ENCODE measurements around the gene C6orf52.
A peak's percentile ranks its signal among the peaks of the same experiment; 100 is the strongest.
"Not testable (repeated sequence)": the region's sequence is repeated elsewhere in the genome, so short reads cannot be mapped to it uniquely, and the experiment has no call there.

Gene C6orf52

DNA sequence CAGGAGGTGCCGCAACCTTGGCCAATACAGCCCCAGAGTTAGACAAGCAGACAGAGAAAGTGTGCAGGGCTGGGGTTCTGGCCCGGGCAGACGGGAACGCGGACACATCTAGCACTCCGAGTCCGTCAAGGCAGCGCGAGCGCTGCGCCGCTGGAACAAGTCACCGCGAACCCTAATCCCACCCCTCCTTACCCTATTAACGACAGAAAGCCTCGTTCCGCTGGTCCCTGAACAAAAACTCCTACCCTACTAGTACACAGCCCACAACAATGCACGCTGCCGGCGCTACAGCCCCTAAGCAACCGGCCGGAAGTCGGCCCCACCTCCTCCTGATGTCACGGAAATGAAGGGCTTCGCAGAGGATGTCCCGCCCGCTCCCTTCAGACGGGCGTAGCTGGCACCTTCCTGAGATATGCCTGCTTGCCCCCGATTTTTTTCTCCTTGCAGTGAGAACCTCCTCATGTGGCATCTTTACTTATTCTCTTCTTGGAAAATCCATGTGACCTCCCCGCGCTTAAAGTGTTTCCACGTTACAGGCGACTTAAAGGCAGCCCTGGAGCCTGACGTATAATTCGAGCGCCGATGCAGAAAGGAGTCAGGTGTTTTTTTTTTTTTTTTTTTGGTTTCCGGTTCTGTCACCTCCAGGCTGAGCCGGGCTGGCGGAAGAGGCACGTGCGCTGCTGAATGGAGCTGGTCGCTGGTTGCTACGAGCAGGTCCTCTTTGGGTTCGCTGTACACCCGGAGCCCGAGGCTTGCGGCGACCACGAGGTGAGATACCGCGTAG, at the start of gene C6orf52, which contains the start of gene PAK1IP1:
Gene C6orf52 (minus strand): TSS at position 315 of the 784 bp plus-strand sequence. CDS start 7,066 bp downstream, outside the sequence.
Gene PAK1IP1 (plus strand): TSS at position 671 of the 784 bp plus-strand sequence. CDS start 14 bp downstream, at position 685.
- peak; percentile 79 for DNase-seq (ENCODE audit: low read depth)

DNA sequence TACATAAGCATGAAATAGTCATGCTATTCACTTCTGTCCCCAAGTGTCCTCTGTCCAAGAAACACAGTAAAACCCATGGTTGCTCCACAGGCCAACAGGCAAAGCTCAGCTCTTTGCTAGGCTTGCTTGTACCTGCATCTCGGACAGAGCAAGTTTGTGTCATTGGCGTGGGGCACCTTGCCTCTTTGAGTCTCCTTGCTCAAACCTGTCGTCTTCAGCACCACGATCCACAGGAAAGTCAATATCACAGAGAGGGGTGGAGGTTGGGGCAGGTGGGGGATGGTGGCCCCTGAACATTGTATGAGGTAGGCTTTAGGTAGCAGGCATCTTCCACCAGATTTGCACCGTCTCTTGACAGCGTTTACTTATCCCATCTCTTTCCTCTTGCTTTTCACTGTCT, 49.1 kb upstream of the C6orf52 start:
- no peak for DNase-seq (ENCODE audit: low read depth)

DNA sequence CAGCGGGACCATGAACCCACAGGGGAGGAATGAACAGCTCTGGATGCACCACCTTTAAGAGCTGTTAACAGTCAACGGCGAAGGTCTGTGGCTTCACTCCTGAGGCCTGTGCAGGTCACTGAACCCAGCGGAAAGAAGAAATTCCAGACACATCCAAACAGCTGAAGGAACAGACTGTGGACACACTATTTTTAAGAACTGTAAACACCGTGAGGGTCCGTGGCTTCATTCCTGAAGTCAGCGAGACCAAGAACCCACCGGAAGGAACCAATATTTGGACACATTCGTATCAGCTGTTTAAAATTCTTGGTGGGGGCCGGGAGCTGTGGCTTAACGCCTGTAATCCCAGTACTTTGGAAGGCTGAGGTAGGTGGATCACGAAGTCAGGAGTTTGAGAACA, 47.8 kb upstream of the C6orf52 start:
- no peak for DNase-seq (ENCODE audit: low read depth)

DNA sequence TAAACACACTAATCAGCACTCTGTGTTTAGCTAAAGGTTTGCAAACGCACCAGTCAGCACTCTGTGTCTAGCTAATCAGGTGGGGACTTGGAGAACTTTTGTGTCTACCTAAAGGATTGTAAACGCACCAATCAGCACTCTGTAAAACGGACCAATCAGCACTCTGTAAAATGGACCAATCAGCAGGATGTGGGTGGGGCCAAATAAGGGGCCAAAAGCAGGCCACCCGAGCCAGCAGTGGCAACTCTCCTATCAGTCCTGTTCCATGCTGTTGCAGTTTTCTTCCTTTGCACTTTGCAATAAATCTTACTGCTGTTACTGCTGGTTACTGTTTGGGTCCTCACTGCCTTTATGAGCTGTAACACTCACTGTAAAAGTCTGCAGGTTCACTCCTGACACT, 47.2 kb upstream of the C6orf52 start:
- DNase-seq (ENCODE audit: low read depth) = not testable (repeated sequence)

DNA sequence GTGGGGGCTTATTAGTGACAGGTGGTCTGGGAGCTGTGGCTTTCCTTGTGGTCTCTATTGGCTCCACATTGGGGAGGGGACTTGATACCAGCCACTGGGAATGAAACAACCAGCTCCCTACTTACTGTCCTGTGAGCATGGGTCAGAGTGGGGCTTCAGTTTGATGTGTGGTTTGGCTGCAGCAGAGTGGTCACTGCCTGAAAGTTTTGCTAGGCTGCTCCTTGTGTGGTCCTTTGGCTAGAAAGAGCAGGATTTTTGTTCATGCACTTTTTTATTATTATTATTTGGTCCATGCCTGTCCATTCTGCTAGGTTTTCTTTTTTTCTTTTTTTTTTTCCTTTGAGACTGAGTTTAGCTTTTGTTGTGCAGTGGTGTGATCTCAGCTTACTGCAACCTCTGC, 45.6 kb upstream of the C6orf52 start:
- no peak for DNase-seq (ENCODE audit: low read depth)

DNA sequence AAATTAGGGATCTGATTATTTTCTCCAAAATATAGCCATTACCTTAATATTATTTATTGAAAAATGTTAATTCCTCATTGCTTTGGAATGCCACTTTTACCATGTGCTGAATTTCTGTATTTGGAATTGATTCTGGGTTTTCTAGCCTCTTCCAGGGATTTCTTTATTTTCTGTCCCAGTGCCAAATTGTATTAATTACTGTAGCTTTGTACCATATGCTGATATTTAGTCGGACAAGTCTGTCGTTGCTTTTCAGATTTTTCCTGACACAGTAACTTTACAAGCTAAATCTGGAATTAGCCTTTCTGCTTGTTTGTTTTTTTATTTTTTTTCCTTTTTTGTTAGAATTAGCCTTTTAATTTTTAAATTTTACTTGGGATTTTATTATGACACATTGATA, 42.3 kb upstream of the C6orf52 start:
- DNase-seq (ENCODE audit: low read depth) = no peak

DNA sequence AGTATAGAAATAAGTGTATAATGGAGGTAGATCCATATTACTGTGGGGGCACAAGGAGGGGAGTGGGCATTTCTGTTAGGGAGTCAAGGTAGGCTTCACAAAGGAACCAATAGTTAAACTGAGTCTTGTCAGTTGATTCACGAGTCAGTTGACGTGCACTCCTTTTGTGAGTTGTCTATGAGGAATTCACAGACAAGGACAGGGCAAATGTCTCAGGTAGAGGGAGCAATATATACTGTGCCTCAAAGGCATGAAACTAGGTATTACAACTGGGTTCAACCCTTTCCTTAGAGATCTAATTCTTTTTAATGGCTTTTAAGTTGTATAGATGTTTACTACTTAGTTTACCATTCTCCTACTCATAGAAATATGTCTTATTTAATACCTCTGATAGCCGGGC, 39.4 kb upstream of the C6orf52 start:
- DNase-seq (ENCODE audit: low read depth) = no peak

DNA sequence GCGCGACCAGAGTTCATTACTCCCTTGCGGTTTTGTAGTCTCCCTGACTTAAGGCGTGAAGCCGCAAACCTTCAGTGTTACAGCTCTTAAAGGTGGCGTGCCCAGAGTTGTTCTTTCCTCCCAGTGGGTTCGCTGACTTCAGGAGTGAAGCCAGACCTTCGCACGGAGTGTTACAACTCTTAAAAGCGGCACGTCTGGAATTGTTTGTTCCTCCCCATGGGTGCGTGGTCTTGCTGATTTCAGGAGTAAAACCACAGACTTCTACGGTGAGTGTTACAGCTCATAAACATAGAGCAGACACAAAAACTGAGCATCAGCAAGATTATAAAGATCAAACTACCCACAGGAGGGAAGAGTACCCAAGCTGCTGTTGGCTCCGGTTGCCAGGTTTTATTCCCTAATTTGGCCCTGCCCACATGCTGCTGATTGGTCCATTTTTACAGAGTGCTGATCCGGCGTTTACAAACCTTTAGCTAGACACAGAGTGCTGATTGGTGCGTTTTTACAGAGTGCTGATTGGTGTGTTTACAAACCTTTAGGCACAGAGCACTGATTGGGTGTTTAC, 38.8 kb upstream of the C6orf52 start:
- DNase-seq (ENCODE audit: low read depth) = no peak

DNA sequence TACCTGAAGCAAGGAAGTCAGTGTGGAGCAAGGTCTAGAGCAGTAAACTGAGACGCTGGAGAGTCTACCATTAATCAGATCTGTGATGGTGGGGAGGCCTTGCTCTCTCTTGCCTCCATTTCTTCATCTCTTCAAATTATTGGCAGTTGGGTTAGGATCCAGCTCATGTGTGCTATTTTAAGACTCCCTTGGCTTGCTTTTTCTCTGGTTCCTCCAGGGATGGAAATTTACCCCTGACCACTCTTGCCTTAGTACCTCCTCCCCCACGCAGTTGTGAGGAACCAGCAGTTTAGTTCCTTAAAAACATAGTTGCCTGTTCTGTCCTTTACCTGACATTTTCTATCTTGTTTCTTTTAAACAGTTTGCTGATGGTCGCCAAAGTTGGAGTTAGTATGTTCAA, 35.8 kb upstream of the C6orf52 start:
- DNase-seq (ENCODE audit: low read depth) = no peak

DNA sequence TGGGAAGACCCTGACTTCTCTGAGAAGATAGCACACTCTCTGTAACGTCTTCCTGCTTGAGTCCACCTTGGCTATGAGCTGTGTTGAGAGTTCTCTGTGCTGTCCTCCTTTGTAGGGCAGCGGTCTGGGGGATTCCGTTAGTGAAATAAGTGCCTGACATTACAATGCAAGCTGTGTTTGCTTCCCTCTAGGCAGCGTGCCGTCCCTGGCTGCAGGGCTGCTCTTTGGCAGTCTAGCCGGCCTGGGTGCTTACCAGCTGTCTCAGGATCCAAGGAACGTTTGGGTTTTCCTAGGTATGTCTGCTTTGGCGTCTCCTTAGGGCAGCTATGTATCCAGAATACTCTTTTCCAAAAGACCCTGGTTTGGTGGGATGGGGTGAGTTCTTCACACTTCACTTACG, 31.3 kb upstream of the C6orf52 start:
- no peak for DNase-seq (ENCODE audit: low read depth)

DNA sequence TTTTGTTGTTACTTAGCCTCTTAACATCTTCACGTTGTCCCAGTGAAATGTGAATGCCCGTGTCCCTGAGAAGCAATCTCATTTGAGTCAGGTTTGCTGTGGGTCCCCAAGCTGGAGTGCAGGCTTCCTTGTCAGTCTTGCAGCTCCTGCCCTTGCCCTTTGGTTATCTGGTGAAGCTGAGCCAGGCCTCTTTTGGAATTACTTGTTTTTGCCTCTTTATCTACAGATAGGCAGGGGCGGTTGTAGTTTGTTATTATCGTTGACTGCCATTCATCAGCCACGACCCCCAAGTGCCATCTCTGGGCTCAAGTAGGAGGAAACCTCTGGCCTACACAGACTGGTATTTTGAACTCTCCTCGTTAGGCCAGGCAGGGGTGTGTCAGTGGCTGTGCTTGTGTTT, 30.6 kb upstream of the C6orf52 start:
- DNase-seq (ENCODE audit: low read depth) = no peak

DNA sequence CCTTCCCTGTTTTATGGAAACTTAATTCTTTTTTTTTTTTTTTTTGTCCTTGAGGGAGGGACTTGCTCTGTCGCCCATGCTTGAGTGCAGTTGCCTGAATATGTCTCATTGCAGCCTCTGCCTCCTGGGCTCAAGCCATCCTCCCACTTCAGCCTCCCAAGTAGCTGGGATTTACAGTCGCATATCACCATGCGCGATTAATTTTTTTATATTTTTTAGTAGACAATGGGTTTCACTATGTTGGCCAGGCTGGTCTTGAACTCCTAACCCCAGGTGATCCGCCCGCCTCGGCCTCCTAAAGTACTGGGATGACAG, 29.1 kb upstream of the C6orf52 start:
- no peak for DNase-seq (ENCODE audit: low read depth)

DNA sequence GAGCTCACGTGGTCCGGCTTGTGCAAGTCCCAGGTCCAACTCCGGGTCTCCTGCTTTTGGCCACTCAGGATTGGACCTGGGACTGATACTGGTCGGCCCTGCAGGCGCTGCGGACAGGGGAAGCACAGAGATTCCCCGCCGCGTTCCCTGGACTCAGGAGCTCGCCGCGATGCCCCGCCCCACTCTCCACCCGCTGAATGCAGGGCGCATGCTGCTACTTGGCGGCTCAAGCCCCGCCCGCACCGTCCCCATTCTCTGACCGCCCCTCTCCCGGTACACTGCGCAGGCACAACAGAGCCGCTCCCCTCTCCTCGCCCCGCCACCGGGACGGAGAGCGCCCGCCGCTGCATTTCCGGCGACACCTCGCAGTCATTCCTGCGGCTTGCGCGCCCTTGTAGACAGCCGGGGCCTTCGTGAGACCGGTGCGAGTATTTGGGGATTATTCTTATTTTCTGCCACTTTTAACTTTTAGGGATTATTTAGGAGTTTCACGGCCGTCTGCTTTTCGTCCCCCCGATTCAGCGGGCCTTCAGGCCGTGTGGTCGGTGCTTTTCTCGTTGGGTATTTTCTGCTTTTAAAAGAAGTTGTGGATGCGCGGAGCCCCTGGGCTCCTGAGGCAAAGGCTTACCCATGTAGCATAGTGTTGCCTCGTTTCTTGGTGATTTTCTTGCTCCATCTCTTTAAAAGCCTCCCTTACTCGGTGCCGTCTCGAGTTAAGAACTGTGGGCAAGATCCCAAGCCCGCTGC, 28.6 kb upstream of the C6orf52 start, which contains the start of gene TMEM14C:
Gene TMEM14C (plus strand): TSS at position 251 of the 747 bp plus-strand sequence. CDS start 1,544 bp downstream, outside the sequence.
- peak; percentile 67 for DNase-seq (ENCODE audit: low read depth)

DNA sequence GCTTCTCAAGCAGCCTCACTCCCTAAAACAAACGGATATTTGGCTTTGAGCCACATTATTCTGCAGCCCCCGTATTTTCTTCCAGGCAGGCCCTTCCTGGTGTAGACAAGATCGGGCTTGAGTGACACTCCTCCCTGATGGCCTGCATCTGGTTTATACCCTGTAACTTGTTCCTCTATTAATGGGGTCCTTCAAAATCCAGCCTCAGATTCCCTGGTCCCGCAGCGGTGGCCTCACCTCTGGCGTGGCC, 28.1 kb upstream of the C6orf52 start:
- no peak for DNase-seq (ENCODE audit: low read depth)

DNA sequence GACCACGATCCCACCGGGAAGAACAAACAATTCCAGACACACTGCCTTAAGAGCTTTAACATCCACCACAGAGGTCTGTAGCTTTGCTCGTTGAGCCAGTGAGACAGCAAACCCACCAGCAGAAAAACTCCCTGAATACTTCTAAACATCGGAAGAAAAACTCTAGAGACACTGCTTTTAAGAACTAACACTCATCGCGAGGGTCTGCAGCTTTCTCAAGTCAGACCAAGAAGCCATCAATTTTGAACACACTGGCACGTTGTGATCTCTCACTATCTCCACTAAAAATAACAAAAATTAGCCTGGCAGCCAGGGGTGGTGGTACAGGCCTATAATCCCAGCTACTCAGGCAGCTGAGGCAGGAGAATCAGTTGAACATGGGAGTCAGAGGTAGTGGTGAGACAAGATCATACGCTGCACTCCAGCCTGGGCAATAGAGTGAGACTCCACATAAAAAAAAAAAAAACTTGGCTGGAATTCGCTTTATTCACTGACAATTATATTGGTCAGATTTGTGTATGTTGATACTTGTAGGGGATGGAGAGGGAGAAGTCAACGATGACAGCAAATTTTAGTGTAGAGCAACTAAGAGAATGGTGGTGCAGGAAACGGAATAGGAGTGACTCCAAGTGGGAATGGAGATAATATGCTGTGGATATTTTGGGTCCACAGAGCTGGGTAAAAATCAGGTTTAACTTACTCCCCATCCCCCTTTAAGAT, 27.6 kb upstream of the C6orf52 start:
- no peak for DNase-seq (ENCODE audit: low read depth)

DNA sequence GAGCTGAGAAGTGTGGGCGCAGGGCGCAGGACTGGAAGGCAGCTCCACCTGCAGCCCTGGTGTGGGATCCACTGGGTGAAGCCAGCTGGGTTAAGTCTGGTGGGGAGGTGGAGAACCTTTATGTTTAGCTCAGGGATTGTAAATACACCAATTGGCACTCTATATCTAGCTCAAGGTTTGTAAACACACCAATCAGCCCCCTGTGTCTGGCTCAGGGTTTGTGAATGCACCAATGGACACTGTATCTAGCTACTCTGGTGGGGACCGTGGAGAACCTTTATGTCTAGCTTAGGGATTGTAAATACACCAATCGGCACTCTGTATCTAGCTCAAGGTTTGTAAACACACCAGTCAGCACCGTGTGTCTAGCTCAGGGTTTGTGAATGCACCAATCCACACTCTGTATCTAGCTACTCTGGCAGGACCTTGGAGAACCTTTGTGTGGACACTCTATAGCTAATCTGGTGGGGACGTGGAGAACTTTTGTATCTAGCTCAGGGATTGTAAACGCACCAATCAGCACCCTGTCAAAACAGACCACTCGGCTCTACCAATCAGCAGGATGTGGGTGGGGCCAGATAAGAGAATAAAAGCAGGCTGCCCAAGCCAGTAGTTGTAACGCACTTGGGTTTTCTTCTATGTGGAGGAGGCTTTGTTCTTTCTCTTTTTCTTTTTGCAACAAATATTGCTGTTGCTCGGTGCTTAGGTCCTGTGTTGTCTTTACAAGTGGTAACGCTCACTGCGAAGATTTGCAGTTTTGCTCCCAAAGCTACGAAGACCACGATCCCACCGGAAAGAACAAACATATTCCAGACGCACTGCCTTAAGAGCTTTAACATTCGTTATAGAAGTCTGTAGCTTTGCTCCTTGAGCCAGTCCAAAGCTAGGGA, 26.8 kb upstream of the C6orf52 start:
- DNase-seq (ENCODE audit: low read depth) = not testable (repeated sequence)

DNA sequence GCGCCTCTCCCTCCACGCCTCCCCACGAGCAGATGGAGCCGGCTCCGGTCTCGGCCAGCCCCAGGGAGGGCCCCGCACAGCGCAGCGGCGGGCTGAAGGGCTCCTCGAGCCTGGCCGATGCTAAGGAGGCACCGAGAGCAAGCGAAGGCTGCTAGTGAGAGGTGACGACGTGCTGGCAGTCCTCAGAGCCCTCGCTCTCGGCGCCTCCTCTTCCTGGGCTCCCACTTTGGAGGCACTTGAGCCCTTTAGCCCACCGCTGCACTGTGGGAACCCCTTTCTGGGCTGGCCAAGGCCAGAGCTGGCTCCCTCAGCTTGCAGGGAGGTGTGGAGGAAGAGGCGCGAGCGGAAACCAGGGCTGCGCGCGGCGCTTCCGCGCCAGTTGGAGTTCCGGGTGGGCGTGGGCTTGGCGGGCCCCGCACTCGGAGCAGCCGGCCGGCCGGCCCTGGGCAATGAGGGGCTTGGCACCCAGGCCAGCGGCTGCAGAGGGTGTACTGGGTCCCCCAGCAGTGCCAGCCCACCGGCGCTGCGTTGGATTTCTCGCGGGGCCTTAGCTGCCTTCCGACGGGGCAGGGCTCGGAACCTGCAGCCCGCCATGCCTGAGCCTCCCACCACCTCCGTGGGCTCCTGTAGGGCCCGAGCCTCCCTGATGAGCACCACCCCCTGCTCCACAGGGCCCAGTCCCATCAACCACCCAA, 26.0 kb upstream of the C6orf52 start:
- peak; percentile 33 for DNase-seq (ENCODE audit: low read depth)

DNA sequence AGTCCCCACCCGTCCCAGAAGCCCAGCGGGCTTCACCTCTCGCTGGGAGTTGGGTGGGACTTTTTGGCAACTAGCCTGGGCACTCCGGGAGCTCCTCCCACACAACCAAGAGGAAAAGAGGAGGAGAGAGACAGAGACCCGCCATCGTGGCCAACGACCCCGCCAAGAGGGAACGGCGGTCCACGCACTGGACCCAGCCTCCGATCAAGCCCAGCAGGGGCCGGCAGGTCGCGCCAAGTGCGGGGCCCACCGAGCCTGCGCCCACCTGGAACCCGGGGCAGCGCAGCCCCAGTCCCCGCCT, 25.5 kb upstream of the C6orf52 start:
- no peak for DNase-seq (ENCODE audit: low read depth)

DNA sequence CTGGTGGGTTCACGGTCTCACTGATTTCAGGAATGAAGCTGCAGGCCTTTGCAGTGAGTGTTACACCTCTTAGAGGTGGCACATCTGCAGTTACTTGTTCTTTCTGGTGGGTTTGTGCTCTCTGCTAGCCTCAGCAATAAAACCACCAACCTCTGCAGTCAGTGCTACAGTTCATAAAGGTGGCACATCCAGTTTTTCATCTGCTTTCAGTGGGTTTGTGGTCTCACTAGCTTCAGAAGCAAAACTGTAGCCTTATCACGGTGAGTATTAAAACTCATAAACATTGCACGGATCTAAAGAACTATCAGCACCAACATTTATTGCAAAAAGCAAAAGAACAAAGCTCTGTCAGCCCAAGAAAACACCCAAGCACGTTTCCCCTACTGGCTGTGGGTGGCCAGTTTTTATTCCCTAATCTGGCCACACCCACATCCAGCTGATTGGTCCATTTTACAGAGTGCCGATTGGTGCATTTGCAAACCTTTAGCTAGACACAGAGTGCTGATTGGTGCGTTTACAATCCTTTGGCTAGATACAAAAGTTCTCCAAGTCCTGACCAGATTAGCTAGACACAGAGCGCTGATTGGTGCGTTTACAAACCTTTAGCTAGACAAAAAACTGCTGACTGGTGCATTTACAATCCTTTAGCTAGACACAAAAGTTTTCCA, 25.0 kb upstream of the C6orf52 start:
- no peak for DNase-seq (ENCODE audit: low read depth)

DNA sequence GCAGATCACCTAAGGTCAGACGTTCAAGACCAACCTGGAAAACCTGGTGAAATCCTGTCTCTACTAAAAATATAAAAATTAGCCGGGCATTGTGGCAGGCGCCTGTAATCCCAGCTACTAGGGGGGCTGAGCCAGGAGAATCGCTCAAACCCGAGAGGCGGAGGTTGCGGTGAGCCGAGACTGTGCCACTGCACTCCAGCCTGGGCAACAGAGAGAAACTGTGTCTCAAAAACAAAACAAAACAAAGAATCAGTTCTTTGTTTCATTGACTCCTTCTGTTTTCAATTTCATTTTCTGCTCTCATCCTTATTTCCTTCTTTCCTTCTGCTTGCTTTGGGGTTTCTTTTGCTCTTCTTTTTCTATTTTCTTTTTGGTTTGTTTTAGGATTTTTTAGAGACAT, 19.5 kb upstream of the C6orf52 start:
- DNase-seq (ENCODE audit: low read depth) = no peak

DNA sequence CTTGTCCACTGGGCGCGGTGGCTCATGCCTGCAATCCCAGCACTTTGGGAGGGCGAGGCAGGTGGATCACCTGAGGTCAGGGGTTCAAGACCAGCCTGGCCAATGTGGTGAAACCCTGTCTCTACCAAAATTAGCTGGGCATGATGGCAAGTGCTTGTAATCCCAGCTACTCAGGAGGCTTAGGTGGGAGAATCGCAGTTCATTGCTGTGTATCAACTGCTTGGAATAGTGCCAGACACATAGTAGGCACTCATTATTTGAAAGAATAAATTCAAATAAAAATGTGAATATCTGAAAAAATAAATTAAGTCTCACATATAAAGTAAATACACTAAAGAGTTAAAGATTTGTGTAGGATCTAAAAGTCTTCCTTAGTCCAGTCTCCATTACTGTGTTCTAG, 2.2 kb upstream of the C6orf52 start:
- DNase-seq (ENCODE audit: low read depth) = no peak
